HG02884 (cell line): Measurements from ENCODE around the gene PI4K2B.
"Not testable (repeated sequence)": the region's sequence is repeated elsewhere in the genome, so short reads cannot be mapped to it uniquely, and the experiment has no call there.

ENCODE experiments used
- ATAC-seq: cut with Tn5 transposase; IDR thresholded peaks from one replicate; pipeline ENCODE4 v1.9.1; 2021; ENCODE audit warnings: mild to moderate bottlenecking, moderate library complexity; ENCODE audit not compliant: unreplicated experiment

PI4K2B gene

DNA sequence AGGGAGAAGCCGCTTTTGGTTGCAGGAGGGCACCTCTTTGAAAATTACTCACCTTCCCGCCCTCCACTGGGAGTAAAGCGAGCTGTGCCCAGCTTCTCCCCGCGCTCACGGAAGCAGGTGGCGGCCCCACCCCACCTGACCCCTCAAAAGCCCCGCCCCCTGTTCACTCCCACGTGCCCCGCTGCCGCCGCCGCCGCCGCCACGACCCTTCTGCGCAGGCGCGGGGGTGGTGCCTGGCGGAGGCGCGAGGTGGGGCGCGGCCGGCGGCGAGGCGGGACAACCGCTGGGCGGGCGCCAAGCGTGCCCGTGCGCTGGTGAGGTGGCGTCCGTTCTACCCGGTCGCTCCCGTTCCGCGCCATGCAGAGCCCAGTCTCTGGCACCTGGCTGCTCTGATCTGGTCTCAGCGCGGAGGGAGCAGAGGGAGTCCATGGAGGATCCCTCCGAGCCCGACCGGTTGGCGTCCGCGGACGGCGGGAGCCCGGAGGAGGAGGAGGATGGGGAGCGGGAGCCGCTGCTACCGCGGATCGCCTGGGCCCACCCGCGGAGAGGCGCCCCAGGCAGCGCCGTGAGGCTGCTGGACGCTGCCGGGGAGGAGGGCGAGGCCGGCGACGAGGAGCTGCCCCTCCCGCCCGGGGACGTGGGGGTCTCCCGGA, at the start of gene PI4K2B:
TSS of gene PI4K2B (plus strand) at position 297 of the 653 bp plus-strand sequence. CDS start at position 428, 131 bp downstream.
- peak; percentile 64 for ATAC-seq

DNA sequence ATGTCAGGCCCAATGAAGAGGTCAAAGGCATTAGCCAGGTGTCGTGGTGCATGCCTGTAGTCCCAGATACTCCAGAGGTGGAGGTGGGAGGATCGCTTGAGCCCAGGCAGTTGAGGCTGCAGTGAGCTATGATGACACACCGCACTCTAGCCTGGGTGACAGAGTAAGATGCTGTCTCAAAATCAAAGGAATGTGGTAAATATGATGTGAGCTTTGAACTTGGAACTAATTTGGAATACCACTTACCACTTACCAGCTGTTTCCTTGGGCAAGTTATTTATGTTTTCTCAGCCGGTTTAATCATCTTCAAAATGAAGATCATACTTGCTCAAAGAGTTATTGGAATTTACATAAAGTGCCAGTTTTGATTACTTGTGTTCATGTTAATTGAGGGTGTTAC, 49.8 kb upstream of the PI4K2B start:
- no peak for ATAC-seq

DNA sequence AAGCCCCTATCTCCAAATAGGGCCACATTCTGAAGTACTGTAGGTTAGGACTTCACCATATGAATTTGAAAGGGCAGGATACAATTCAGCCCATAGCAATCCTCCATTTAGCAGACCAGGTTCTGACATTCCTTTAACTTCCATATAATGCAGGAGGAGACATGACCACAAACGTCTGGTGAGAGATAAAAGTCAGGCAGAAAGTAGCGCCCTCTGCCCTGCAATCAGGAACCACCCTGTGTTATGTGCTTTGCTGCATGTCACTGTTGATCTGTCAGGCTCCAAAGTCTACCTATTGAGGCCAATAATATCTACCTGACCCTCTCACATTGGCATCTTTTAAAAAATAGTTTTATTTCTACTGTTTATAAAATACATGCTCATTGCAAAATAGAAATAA, 43.4 kb upstream of the PI4K2B start:
- ATAC-seq = no peak

DNA sequence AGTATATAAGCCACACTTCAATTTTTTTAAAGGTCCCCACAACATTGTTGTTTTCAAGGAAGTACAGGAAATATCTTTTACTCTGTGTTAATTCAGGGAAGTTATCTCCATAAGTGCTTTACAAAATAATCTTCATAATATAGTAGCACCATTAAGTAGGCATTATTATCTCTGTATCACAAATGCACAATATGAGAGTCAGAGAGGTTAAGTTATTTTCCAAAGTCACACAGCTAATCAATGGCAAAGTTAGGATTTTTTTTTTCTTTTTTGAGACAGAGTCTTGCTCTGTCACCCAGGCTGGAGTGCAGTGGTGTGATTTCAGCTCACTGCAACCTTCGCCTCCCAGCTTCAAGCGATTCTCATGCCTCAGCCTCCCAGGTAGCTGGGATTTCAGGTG, 35.1 kb upstream of the PI4K2B start:
- no peak for ATAC-seq

DNA sequence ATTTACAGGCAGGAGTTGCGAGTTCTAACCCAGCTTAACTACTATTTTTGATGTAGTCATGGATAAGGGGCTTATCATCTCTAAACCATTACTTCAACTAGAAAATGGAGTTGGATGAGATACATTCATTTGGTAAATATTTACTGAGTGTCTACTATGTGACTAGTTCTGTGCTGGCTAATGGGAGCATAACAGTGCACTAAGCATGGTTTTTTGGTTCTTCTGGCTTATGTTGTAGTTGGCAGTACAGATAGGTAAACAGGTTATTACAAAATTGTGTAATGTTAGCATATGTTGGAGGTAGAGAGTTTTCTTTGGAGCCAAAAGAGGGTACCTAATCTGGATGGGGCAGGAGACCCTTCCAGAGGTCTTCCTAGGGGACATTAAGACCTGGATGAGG, 25.8 kb upstream of the PI4K2B start:
- ATAC-seq = no peak

DNA sequence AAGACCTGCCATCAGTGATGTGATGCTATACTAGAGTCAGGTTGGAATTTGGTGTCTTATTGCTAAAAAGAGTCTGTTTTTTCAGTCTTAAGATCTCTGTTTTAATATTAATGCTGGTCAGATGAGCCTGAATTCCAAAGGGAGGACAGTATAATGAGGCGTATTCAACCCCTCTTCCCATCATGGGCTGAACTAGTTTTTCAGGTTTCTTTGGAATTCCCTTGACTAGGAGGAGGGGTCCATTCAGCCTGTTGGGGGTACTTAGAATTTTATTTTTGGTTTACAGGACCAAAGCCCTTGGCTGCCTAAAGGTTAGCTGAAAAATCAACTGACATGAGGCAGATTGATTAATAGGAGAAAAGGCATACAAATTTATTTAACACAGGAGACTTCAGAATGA, 24.1 kb upstream of the PI4K2B start:
- no peak for ATAC-seq

DNA sequence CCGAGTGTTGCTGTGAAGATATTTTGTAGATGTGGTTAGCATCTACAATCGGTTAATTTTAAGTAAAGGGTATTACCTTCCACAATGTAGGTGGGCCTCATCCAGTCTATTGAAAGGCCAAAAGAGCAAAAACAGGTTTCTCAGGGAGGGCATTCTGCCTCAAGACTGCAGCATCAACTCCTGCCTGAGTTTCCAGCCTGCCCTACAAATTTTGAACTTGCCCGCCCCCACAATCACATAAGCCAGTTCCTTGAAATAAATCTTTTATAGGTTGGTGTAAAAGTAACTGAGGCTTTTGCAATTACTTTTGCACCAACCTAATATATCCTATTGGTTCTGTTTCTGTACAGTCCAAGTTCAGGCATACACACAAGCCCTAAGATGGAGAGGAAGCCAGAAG, 22.1 kb upstream of the PI4K2B start:
- ATAC-seq = no peak

DNA sequence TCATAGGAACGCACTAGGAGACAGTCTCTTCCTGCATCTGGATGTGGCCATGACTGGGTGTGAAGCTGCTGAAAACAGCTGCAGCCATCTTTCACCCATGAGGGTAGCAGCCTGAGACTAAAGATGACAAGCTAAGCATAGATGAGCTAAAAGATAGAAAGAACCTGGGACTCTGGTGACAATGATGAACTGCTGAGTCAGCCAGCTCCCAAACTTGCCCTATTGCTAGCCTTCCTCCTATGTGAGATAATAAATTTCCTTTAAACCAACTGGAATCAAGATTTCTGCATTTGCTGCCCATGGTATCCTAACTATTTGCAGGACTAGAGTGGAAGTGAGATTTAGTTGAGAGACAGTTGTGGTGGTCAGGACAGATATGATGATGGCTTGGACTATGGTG, 21.0 kb upstream of the PI4K2B start:
- ATAC-seq = no peak

DNA sequence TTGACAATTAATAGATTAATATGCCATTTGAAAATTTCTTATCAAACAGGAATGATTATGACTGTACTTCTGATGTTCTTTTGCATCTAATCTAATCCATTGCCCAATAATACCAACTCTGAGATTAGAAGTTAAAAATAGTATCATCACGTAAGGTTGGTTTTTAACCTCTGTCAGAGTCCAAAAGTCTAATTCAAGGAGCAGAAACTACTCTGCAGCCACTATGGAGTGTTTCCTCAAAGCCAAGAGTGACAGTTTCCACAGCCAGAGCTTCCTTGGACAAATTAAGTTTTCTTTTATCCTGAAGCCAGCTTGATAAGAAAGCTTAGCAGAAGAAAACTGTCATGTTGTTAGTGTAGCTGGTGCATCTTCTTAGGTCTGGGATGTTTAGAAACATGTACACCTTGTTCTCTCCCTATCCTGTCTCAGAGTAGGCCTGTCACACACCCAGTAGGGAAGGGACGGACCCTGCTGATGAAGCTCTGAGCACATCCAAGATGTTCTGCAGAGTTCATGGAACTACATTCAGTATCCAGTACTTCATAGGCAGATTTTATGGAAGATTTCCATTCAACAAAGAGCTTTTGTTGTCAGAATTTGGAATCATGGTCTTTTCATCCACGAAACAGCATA, 20.4 kb upstream of the PI4K2B start:
- ATAC-seq = no peak

DNA sequence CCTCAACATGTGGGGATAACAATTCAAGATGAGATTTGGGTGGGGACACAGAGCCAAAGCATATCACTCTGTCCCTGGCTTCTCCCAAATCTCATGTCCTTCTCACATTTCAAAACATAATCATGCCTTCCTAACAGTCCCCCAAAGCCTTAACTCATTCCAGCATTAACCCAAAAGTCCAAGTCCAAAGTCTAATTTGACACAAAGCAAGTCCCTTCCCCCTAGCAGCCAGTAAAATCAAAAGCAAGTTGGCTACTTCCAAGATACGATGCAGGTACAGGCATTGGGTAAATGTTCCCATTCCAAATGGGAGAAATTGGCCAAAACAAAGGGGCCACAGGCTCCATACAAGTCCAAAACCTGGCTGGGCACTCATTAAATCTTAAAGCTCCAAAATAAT, 19.1 kb upstream of the PI4K2B start:
- not testable (repeated sequence) for ATAC-seq

DNA sequence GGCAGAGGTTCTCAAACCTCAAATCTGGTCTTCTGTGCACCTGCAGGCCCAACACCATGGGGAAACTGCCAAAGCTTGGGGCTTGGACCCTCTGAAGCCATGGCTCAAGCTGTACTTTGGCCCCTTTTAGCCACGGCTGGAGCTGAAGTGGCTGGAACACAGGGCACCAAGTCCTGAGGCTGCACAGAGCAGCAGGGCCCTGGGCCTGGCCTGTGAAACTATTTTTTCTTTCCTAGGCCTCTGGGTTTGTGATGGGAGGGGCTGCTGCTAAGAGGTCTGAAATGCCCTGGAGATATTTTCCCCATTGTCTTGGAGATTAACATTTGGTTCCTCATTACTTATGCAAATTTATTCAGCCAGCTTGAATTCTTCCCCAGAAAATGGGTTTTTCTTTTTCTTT, 18.3 kb upstream of the PI4K2B start:
- ATAC-seq = no peak

DNA sequence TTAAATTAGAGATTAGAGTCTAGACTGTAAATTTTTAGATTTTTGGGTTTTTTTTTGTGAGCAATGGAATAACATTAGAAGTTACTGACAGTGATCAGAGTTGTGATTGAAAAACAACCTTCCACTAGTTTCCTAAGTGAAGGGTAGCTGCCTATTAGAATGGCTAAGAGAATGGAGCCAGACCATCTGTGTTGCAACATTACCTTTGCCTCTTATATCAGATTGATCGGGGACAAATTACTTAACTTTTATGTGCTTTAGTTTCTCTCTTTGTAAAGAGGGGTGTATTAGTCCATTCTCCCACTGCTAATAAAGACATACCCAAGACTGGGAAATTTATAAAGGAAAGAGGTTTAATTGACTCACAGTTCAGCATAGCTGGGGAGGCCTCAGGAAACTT, 12.5 kb upstream of the PI4K2B start:
- ATAC-seq = no peak

DNA sequence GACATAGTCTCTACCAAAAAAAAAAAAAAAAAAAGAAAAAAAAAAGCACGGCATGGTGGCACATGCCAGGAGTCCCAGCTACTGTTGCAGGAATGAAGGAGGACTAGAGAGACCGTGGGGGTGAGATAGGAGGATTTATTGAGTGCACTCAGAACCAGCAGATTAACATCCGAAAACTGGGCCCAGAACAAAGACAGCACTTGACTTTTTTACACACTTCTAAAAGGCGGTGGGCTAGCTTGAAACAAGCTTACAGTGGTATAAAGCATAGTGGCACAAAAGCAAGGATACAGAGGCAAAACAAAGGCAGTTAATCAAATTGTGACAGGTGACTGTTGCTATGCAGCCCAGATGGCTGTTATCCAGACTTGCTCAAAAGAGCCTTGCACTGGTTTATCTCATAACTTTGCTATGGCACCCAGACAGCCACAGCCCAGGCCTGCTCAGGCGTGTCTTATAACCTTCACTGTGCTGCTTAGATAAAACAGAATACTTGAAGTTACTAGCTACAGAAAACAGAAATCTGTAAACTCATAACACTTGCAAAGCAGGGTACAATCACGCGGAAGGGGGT, 9.9 kb upstream of the PI4K2B start:
- ATAC-seq = no peak

DNA sequence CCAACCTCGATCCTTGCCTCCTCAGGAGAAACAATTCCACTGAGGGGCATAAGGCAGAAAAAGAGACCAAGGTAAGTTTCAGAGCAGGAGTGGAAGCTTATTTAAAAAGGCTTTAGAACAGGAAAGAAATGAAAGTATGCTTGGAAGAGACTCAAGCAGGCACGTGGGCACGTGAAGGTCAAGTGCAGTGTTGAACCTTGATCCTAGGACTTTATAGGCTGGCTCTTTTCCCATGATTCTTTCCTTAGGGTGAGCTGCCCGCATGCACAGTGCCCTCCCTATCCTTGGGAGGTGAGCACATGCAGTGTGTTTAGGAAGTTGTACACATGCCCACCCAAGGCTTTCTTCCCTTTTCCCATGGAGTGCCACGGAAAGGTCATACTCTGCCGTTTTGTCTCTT, 4.0 kb upstream of the PI4K2B start:
- ATAC-seq = no peak

DNA sequence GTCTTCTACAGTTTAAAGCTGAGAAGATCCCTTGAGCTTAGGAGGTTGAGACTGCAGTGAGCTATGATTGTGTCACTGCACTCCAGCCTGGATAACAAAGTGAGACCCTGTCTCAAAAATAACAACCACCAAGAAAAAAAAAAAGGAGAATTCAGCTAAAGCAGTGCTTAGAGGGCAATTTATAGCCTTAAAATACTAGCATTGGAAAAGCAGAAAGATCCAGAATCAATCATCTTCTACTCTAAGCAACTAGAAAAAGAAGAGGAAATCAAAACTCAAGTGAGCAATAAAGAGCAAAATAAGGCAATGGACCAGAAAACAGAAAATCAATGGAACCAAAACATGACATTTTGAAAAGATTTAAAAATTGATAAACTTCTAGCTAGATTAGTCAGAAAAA, 639 bp upstream of the PI4K2B start:
- ATAC-seq = no peak

DNA sequence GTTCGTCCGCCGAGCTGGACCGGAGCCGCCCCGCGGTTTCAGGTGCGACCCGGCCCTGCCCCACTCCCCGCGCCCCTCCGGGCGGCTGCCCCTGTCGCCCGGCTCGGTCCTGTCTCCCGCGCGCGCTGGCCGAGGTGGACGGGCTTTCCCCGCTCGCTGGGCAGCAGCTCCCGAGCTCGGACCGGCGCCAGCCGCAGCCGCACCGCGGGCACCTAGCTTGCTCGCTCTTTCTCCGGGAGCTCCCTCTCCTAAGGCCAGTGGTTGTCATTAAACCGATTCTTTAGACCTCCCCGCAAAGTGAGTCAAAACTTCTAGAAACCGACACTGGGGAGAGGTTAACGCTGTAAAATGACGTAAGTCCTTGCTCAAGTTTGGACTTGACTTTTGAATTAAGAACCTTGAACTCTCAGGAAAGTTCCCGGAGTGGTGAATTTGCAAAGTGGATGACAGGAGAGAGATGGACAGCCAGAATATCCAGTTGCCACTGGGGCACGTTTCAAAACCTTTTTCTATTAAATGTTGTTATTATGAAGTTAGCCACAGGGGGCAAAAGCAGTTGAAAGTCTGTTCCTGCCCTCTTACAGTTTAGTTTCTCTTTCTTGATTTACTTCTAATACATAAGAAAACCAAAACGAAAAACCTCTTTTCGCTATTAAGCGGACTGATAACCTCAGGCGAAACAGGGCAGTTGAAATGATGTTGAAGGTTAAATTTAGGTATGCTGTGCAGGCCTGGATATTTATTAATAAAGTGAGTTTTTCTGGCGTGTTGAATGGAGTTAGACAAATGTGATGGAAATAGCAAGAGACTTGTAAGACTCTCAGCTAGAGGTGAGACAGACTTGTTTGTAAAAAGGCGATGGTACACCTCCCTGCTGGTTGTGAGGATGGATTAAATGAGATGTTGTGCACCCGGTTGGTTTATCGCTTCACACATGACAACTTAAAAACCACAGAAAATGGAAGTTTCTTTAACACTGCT, 847 bp downstream of the PI4K2B start:
- peak; percentile 54 for ATAC-seq

DNA sequence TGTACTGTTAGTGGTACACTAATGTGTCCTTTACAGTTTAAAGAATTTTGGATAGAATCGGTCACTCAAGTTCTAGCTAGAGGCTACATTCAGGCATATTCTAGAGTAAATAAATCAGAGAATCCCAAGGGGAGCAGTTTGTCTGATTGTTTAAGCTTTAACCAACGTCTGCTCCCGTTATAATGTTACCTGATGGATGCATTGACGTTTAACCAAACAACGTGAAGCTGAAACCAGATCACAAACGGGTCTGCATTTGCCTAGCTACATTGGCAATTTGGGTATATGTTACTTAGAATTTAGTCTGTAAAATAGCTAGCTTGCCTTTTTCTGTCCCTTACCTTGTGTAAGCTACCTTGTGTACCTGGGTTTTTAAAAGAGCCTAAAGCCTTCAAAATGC, 1.6 kb downstream of the PI4K2B start:
- no peak for ATAC-seq

DNA sequence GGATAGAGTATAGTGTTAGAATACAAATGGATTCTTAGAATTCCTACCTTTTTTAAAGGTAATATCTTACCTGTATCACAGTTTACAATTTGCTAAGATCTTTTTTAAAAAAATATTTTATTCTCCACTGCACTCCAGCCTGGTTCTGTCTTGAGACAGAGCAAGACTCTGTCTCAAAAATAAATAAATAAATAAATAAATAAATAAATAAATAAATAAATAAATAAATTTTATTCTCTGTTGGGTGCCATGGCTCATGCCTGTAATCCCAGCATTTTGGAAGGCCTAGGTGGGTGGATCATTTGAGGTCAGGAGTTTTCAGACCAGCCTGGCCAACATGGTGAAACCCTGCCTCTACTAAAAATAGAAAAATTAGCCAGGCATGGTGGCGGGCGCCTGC, 2.2 kb downstream of the PI4K2B start:
- not testable (repeated sequence) for ATAC-seq

DNA sequence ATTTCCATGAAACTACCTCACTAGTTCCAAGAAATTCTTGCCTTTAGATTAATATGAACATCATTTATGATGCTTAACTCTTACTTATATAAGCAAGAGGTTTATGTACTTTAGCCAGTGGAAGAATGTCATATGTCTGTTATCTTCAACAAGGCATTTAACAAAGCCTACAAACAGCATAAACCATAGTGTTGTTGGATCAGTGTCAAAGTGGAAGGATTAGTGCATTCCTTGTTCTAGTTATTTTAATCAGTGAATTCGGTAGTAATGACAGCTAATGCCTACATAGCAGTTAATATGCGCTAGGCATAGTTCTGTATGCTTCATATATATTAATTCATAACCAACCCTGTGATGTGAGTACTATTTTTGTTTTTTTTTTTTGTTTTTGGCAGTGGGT, 3.1 kb downstream of the PI4K2B start:
- no peak for ATAC-seq

DNA sequence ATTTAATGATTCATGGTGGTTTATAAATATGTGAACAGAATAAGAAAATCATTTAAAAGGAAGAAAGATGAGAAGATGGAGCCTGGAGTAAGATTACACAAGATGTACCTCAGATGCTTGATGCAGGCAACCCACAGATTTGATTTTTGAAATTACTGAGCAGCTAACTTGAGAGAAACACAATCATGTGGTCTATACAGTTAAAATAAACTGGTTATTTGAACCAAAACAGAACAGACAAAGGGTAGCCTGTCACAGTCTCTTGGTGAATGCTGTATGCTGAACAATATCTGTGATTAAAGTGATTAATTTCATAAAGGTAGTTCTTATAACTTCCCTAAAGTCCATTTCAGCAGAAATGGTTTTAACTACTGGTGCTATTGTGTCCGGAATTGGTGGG, 4.2 kb downstream of the PI4K2B start:
- no peak for ATAC-seq

DNA sequence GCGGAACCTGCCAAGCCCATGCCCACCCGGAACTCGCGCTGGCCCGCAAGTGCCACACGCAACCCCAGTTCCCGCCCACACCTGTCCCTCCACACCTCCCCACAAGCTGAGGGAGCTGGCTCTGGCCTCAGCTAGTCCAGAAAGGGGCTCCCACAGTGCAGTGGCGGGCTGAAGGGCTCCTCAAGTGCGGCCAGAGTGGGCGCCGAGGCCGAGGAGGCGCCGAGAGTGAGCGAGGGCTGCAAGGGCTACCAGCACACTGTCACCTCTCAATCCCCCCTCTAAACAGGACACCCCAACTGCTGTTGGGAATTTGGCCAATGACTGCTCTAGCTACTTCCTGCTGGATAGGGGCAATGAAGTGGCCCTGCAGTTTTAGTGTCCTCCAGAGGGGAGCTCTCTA, 5.7 kb downstream of the PI4K2B start:
- ATAC-seq = not testable (repeated sequence)
